Ovary (tissue), 3 donors: ENCODE data around the gene POPDC3.

Experiments used
- EP300 ChIP-seq: sonication (generic); formaldehyde crosslinking; IDR thresholded peaks from one replicate; pipeline ENCODE4 v1.6.1; 2017; ENCODE audit warnings: antibody characterized with exemption
- POLR2A ChIP-seq: fragments of 450-650 bp; IDR thresholded peaks from one replicate; pipeline ENCODE4 v1.6.1; 2017; ENCODE audit warnings: antibody characterized with exemption, mild to moderate bottlenecking, moderate library complexity
- TF ChIP-seq, protein P1 (sequence below), 3 donors: fragments of 450-650 bp in 2 of 3; fragments of 200-600 bp in 1 of 3; IDR thresholded peaks; one replicate each; pipeline versions ENCODE4 v1.5.1 to v1.8.0; 2016 to 2022; ENCODE audit warnings: antibody characterized with exemption in 3 of 3, mild to moderate bottlenecking in 1 of 3
- donor health status: DM: no; HTN: no; CAD: no.

DNA sequence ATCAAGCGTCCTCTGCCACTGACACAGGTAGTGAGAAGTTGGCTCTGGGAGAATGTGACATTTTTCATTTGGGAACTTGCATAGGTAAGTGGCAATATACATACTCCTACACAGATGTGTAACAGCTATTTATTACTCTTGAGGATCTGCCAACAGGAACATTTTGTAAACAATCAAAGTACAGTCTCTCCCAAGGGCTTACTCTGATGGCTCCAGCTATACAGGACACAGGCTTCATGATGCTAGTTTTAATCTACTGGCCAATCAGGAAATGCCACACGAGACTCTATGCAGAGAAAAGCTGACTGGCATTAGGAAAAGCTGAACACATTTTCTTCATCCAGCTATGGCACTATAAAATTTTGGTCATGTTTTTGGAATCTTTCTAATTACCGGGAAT is 57.8 kb downstream of the POPDC3 start:
- TF ChIP-seq, protein P1, sequence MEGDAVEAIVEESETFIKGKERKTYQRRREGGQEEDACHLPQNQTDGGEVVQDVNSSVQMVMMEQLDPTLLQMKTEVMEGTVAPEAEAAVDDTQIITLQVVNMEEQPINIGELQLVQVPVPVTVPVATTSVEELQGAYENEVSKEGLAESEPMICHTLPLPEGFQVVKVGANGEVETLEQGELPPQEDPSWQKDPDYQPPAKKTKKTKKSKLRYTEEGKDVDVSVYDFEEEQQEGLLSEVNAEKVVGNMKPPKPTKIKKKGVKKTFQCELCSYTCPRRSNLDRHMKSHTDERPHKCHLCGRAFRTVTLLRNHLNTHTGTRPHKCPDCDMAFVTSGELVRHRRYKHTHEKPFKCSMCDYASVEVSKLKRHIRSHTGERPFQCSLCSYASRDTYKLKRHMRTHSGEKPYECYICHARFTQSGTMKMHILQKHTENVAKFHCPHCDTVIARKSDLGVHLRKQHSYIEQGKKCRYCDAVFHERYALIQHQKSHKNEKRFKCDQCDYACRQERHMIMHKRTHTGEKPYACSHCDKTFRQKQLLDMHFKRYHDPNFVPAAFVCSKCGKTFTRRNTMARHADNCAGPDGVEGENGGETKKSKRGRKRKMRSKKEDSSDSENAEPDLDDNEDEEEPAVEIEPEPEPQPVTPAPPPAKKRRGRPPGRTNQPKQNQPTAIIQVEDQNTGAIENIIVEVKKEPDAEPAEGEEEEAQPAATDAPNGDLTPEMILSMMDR (IDR thresholded peaks at IDR 0.05), result no peak
- no peak for TF ChIP-seq EP300
- no peak for TF ChIP-seq POLR2A
